Epidermal melanocyte (primary cell): ENCODE data around the gene DAZAP1.

Experiments used
- DNase-seq: peaks from one replicate; pipeline ENCODE4 v3.0.0; 2011; ENCODE audit warnings: low spot score; ENCODE audit not compliant: insufficient read length

DAZAP1 gene

DNA sequence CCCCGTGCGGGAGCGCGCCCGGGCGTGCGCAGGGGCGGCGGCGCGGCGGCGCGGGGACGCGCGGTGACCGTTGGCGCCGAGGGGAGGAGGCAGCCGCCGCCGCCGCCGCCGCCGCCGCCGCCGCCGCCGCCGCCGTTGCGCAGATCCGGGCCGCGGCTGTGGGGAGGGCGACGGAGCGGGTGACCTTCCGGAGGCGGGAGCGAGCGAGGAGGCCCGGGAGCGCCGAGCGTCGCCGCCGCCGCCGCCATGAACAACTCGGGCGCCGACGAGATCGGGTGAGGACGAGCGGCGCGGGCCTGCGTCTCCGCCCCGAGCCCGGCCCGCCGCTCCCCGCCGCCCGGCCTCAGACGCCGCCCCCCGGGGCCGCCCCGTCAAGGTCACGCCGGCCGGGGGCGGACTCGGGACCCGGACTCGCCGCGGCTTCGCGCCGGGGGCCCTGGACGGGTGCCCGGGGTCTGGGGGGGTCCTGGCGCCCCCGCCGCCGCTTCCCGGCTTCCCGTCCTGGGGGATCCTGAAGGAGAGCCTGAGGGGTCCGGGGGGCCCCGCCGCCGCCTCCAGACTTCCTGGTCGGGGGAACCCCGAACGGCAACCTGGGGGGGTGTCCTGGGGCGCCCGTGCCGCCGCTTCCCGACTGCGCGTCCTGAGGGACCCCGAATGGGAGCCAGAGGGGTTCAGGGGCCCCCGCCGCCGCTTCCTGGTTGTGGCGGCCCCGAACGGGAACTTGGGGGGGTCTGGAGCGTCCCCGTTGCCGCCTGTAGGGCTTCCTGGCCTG is at the start of gene DAZAP1:
Gene DAZAP1, plus strand, starts transcription at position 59 of the 772 bp plus-strand sequence. Its CDS starts 188 bp downstream, at position 247.
- DNase-seq = no peak

- DNase-seq = no peak
Observed at GRCh38 chr19:1360126-1360817, 47.1 kb upstream of the DAZAP1 start.

DNA sequence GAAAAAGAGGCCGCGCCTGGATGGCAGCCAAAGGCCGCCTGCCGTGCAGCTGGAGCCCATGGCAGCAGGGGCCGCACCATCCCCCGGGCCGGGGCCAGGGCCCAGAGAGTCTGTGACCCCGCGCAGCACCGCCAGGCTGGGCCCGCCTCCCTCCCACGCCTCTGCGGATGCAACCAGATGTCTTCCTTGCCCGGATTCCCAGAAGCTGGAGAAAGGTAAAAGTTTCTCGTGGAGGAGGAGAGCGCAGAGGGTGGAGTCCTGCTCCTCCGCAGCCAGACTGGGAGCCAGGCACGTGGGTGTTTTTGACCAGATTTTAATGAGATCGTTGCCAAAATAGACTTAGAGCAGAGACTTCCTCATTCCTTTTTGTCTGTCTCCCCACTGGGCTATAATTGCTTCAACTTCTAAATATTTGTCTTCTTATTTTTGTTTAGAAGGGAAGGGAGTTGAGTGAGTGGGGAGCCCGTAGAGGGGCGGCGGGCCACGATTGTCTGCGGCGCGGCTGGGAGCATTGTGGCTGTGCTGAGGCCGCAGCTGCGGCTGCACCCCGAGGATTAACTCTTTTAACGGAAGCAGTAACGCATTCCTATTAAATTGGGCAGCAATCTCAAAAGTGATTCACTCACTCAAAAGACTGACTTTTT is 46.4 kb upstream of the DAZAP1 start:
- DNase-seq = peak; percentile 83

GRCh38 chr19:1361601-1362386 is 45.6 kb upstream of the DAZAP1 start:
- no peak for DNase-seq

- DNase-seq = no peak
Observed at GRCh38 chr19:1362387-1363257, 44.8 kb upstream of the DAZAP1 start.

DNA sequence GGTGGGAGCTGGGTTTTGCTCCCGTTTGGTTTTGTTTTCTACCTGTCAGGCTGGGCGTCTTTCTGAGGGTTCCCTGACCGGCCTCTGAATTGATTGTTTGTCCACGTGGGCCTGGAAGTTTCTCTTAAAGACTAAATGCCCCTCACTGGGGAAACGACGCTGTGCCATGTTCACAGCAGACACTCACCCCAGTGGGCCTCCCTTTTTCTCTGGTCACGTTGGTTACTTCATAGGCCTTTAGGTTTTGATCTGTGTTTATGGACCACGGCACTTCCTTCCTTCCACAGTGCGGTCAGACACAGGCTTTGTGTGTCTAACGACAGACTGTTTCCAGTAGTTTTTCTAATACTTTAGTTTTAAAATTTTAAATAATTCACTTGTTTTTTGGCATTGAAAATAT is 43.8 kb upstream of the DAZAP1 start:
- DNase-seq = no peak

DNA sequence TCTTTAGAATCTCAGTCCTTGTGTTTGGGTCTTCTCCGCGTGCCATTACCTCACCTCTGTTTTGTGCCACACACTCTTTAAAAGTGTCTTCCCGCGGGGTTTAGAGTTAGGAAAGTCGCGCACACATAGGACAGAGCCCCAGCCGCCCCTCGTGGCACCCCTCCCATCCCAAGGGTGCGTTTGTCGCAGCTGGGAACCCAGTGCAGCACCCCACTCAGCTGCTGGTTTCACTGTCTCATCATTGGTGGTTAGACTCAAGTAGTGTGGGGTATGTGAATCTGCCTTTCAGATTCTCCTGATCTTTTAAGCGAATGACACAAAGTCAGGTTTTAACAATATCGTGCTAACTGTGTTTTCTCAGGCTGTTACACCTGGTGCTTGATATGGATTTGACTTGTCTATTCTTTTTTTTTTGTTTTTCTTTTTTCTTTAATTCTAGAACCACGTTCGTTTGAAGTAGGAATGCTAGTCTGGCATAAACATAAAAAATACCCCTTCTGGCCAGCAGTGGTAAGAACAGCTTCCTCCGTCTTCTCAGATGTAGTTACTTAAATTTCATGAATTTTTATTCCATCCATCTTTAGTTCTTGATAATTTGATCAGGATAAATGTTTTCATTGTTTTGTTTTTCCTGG is 43.2 kb upstream of the DAZAP1 start:
- no peak for DNase-seq

GRCh38 chr19:1365319-1366269 is 41.8 kb upstream of the DAZAP1 start:
- DNase-seq = no peak

DNA sequence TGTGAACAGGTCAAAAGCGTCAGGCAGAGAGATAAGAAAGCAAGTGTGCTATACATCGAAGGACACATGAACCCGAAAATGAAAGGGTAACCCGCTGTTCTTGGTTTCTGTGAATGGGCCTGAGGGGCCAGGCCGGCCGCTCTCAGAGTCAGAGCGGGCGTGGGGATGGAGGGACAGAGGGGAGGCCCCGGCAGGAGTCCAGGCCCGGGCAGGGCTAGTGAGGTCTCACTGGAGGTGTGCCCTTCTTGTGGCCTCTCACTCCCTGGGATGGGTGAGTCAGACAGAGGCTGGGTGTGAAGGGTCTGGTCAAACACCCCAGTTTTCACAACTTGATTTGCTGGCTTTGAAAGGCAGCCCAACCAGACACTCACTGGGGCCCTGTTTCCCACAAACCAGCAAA is 41.1 kb upstream of the DAZAP1 start:
- DNase-seq = no peak

DNA sequence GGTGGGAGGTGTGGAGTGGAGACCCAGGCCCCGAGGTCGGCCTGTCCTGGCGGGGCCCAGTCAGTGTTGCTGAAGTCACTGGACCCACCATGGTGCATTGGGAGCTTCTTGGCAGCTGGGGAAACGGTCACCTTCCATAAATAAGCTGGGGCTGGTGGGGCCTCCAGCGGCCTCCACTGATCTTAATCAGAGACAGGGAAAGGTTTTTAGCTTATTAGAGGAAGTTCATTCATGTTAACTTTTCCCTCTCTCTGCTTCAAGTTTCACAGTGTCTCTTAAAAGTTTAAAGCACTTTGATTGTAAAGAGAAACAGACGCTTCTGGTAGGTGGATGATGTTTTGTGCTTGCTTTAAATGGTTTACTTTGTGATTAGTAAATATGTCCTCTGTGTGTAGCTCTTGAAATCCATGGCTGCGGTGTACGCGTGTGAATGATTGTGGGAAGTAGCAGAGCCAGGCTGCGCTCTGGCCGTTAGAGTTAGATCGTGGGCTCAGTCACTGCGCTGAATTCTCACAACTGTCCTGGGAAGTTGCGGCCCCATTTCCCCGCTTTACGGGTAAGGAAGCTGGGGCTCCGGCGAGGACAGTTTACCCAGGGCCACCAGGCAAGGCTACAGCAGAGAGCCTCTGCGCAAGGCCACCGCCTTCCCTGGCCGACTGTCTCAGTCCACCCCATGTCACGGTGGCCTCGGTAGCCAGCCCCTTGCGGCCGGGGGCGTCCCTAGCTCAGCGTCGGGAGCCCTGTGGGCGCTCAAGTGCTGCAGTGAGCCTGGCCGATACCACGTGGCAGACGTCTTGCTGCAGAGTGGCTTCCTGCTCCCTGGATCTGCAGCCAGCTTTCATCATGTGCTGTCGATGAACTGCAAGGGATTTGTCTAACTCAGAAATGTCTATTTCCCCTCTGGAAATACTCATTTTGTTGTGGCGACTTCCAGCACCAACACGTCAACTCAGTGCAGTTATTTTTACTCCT is 40.2 kb upstream of the DAZAP1 start:
- peak; percentile 78 for DNase-seq

- DNase-seq = no peak
Observed at GRCh38 chr19:1369214-1369805, 38.1 kb upstream of the DAZAP1 start.

DNA sequence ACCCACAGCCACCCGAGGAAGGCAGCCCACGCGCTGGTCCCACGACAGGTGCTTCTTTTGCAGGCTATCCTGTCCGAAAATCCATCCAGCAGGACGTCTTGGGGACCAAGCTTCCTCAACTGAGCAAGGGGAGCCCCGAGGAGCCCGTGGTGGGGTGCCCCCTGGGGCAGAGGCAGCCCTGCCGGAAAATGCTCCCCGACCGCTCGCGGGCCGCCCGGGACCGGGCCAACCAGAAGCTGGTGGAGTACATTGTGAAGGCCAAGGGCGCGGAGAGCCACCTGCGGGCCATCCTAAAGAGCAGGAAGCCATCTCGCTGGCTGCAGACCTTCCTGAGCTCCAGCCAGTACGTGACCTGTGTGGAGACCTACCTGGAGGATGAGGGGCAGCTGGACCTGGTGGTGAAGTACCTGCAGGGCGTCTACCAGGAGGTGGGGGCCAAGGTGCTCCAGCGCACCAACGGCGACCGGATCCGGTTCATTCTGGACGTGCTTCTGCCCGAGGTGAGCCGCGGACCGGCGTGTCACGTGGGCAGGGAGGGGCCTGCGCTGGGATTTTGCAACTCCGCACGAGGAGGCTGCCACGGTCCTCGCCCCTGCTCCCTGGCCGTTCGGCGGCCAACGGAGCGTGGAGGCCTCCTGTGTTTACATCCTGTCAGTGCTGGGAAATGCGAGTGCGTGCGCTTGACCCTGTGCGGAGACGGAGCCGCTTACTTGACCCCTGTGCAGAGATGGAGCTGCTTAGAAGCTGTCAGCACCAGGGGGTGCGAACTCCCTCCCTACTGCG is 36.6 kb upstream of the DAZAP1 start:
- no peak for DNase-seq

DNA sequence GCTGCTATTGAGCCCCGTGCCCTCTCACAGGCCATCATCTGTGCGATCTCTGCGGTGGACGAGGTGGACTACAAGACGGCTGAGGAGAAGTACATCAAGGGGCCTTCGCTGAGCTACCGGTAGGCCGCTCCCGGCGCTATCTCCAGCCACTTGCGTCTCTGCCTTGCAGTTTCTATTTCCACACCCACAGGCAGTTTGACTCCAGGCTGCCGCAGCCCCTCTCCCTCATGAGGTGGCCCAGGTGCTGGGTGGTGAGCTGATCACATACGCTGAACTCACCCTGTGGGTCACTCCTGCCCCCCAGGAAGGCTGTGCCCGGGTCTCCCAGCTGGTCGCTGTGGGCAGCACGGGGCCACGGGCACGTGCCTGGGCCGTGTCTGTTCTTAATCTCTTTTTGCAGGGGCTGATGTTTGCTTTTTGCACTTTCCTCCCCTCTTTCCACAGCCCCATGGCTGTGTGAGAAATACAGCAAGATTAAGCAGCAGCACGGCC is 34.3 kb upstream of the DAZAP1 start:
- no peak for DNase-seq

DNA sequence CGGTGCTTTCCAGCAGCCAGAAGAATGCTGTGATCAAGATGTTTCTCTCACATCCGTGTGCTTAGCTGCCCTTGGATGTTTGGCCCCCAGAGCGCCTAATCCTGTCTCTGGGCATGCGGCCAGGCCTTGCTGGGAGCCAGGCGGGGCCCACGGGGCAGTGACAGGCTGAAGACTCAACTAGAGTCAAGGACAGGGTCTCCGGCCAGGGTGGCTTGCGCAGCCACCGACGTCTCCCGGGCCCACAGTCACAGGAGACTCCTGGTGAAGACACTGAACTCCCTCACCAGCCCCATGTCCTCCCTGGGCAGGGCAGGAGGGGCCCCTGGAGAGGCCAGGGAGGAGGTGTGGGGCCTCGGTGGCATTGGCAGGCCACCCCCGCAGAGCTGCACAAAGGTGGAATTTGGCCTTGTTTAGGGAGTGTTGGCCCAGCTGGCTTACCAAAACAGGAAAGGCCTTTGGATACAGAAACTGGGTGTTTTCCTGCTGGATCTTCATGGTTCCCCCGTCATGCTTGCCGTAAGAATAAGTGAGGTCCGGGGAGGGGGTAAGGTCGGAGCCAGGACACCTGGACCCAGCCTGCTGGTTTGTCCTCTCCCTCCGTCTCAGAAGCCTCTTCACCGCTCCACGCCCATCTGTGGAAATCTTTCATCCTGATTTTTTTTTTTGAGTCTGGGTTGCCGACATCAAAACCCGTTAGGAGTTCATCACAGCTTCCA is 33.7 kb upstream of the DAZAP1 start:
- no peak for DNase-seq

GRCh38 chr19:1374250-1374577 is 33.2 kb upstream of the DAZAP1 start:
- no peak for DNase-seq

DNA sequence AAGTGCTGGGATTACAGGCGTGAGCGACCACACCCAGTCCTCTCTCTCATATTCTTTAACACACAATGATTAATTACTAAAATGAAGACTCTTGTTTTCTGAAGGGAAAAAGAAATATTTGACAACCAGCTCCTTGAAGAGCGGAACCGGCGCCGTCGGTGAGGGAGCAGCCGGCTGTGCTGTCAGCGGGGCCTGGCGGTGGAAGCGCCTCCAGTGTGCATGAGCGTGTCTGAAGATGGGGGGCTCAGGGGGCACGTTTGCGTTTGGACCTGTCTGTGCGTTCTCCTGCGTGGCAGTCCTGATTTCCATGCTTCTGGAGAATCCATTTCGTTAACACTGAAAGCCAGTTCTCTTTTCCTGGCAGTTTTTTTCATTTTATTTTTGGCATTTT is 31.0 kb upstream of the DAZAP1 start:
- no peak for DNase-seq
